Left ventricle myocardium inferior (tissue), 1 donor: Measurements from ENCODE around the gene SHC4. TPM values are rescaled to one million over a fixed set of nuclear protein-coding genes. Genes with fewer than 3 reads are reported as not detected.

ENCODE experiments used
- DNase-seq: peaks from one replicate; pipeline ENCODE4 v3.0.0-alpha.2; 2020
- H3K27ac ChIP-seq: fragments of 200-600 bp; replicated peaks from 2 replicates; pipeline ENCODE4 v1.8.0; 2021
- H3K27me3 ChIP-seq: fragments of 200-600 bp; 2 replicates; pipeline ENCODE4 v1.8.0; 2021; ENCODE audit warnings: low read depth
- H3K36me3 ChIP-seq: fragments of 200-600 bp; 2 replicates; pipeline ENCODE4 v1.8.0; 2021
- H3K4me1 ChIP-seq: fragments of 200-600 bp; 2 replicates; pipeline ENCODE4 v1.8.0; 2021
- H3K4me3 ChIP-seq: fragments of 200-600 bp; 2 replicates; pipeline ENCODE4 v1.8.0; 2021; ENCODE audit warnings: mild to moderate bottlenecking, moderate library complexity
- H3K9me3 ChIP-seq: fragments of 200-600 bp; replicated peaks from 2 replicates; pipeline ENCODE4 v1.8.0; 2021
- intact Hi-C: fragments of 100-400 bp; cut with micrococcal nuclease; formaldehyde crosslinking; loops from one replicate; pipeline ENCODE4 v1.11.0; 2022
- total RNA-seq: library from RNA; stranded (reverse); fragmentation: NEBNext Ultra II Directional; extraction: Animal tissue kit (Norgen Biotek cat#: 25700); gene quantifications from one replicate; pipeline ENCODE4 v1.2.1, GENCODE V29; 2021
- TF ChIP-seq, protein P1 (sequence below): fragments of 200-600 bp; IDR thresholded peaks from 2 replicates; pipeline ENCODE4 v1.8.0; 2021; ENCODE audit warnings: antibody characterized with exemption, mild to moderate bottlenecking, borderline replicate concordance
- donor health status: DM: no; HTN: yes; CAD: no; lungs with severe emphysema.

The SHC4 gene
- total RNA-seq, 1 donor from 2014 or later = 3.3 TPM

GRCh38 chr15:48868536-48868935 lies 95.2 kb downstream of the SHC4 start:
- H3K9me3 ChIP-seq = no peaks in the 10 kb centered on the region
- H3K27ac ChIP-seq = no peak overlapping the region
- no peaks in the 10 kb centered on the region for H3K4me1 ChIP-seq
- no peaks in the 10 kb centered on the region for H3K27me3 ChIP-seq
- H3K36me3 ChIP-seq = no peaks in the 10 kb centered on the region
- TF ChIP-seq, protein P1, sequence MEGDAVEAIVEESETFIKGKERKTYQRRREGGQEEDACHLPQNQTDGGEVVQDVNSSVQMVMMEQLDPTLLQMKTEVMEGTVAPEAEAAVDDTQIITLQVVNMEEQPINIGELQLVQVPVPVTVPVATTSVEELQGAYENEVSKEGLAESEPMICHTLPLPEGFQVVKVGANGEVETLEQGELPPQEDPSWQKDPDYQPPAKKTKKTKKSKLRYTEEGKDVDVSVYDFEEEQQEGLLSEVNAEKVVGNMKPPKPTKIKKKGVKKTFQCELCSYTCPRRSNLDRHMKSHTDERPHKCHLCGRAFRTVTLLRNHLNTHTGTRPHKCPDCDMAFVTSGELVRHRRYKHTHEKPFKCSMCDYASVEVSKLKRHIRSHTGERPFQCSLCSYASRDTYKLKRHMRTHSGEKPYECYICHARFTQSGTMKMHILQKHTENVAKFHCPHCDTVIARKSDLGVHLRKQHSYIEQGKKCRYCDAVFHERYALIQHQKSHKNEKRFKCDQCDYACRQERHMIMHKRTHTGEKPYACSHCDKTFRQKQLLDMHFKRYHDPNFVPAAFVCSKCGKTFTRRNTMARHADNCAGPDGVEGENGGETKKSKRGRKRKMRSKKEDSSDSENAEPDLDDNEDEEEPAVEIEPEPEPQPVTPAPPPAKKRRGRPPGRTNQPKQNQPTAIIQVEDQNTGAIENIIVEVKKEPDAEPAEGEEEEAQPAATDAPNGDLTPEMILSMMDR = no peak
- no peak overlapping the region for H3K4me3 ChIP-seq
- intact Hi-C loops = loop anchor here (10.0 kb wide), 1 partner anchor 276 kb away; no protein-coding TSS in a partner anchor
- DNase-seq = no peak

- intact Hi-C loops = loop anchor here (10.0 kb wide), 1 partner anchor 277 kb away; no protein-coding TSS in a partner anchor
- TF ChIP-seq, protein P1 = no peak
- Histone ChIP-seq H3K9me3 (no peaks in the 10 kb centered on the region), H3K4me1 (no peaks in the 10 kb centered on the region), H3K27me3 (no peaks in the 10 kb centered on the region), H3K27ac (no peak overlapping the region), H3K36me3 (no peaks in the 10 kb centered on the region), H3K4me3 (no peak overlapping the region)
- DNase-seq = no peak
Measured at GRCh38 chr15:48868023-48868422, 95.7 kb downstream of the SHC4 start.

- intact Hi-C loops = loop anchor here (10.0 kb wide), 1 partner anchor 279 kb away; no protein-coding TSS in a partner anchor
- DNase-seq = no peak
- no peaks in the 10 kb centered on the region for H3K27me3 ChIP-seq
- no peak overlapping the region for H3K4me3 ChIP-seq
- no peaks in the 10 kb centered on the region for H3K4me1 ChIP-seq
- no peaks in the 10 kb centered on the region for H3K9me3 ChIP-seq
- TF ChIP-seq, protein P1 = no peak
- no peak overlapping the region for H3K27ac ChIP-seq
- no peaks in the 10 kb centered on the region for H3K36me3 ChIP-seq
Measured at GRCh38 chr15:48866141-48866563, 97.6 kb downstream of the SHC4 start.

DNA sequence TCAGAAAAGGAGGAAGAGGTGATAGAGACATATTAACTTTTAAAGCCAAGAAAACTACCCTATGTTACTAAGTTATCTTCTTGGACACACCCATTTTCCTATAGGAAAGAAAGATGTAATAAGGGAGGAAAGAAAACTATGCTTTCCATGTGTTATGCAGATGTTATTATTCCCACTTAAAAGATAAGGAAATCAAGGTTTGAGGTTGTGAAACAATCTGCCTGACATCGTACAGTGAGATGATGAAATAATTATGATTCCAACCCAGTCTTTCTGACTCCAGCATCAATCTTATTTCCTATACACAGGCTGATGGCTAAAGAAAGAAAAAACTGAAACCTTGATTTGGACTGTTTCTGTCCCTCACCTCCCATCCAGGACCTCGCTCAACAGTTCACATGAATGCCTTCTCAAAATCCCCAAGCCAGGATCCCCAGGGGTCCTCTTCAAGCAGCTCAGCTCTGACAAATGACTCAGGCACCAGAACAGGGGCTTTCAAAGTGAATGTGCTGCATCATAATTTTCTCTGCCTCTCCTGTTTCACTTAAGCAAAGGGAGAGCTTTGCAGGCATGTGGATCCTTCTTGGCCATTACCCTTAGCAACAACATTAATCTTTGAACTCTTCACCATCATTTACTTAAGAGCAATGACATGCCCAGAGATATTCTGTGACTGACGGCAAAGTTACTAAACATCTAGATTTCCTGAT lies 98.2 kb downstream of the SHC4 start:
- no peaks in the 10 kb centered on the region for H3K4me1 ChIP-seq
- no peak overlapping the region for H3K27ac ChIP-seq
- intact Hi-C loops = loop anchor here (10.0 kb wide), 1 partner anchor 279 kb away; no protein-coding TSS in a partner anchor
- no peak overlapping the region for H3K4me3 ChIP-seq
- TF ChIP-seq, protein P1 = no peak
- H3K36me3 ChIP-seq = no peaks in the 10 kb centered on the region
- no peaks in the 10 kb centered on the region for H3K27me3 ChIP-seq
- DNase-seq = no peak
- H3K9me3 ChIP-seq = no peaks in the 10 kb centered on the region

DNA sequence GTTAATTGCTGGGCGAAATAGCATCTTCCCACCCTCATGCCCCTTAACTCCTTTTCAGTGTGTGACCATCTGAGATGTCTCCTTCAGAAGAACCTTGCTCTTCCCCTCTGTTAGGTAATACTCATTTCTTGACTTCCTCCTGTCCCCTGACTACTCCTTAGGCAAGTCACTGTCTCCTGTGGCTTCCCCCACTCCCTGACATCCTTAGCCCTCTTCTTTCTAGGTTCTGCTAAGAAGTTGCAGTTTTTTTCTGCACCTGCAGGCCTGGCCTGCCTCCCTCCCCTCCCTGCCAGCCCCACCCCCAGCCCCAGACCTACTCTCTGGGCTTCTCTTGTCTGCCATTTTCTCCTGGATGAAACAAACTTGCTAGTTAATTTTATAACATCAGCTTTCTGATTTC lies 101.0 kb downstream of the SHC4 start:
- DNase-seq = no peak
- intact Hi-C loops = loop anchor here (5.0 to 10.0 kb wide), 2 partner anchors 282 to 560 kb away; partner anchors contain the start of gene FGF7
- Histone ChIP-seq H3K36me3 (no peaks in the 10 kb centered on the region), H3K4me1 (no peaks in the 10 kb centered on the region), H3K27me3 (no peaks in the 10 kb centered on the region), H3K4me3 (no peak overlapping the region), H3K27ac (no peak overlapping the region), H3K9me3 (no peaks in the 10 kb centered on the region)
- TF ChIP-seq, protein P1 = no peak
